Measurements from ENCODE around the gene KIF6. TPM values are rescaled to one million over a fixed set of nuclear protein-coding genes. Genes with fewer than 3 reads are reported as not detected.

Gene KIF6
- total and polyA plus RNA-seq, 11 donors, result 0.06 to 0.77 (median 0.48) TPM

GRCh38 chr6:39446909-39447308, 278.3 kb downstream of the KIF6 start:
- WGBS, 4 donors, result 77 to 88% (median 84%) methylated on average over 2 of the region's 2 CpGs
- Histone ChIP-seq H3K27me3 (no peaks in the 10 kb centered on the region), H3K9me3 (no peaks in the 10 kb centered on the region), H3K4me3 (no peak overlapping the region), H3K27ac (no peak overlapping the region), H3K4me1 (no peaks in the 10 kb centered on the region), H3K36me3 (no peaks in the 10 kb centered on the region)
- DNase-seq (no peak), ATAC-seq (no peak)
- intact Hi-C loops (cut with DNase I), result no loop called here
- TF ChIP-seq POLR2A (IDR thresholded peaks at IDR 0.05), result no peak

DNA sequence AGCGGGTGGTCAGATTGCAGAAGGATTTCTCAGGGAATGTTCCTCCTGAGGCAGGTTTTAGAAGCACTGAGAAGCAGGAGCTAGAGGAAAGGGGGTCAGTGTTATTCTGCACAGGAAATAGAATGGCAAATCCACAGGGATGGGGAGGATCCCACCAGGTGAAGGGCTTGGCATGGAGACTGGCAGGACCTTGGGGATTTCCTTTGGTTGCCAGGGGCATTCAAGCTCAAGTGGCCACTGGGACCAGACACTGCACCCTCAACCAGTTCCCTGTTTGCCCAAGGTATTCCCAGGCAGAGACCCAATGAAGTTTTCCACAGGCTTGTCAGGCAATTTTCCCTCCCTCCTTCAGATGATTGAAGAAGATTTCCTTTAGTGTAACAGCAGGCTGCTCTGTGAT, 279.5 kb downstream of the KIF6 start:
- no peaks in the 10 kb centered on the region for H3K9me3 ChIP-seq
- intact Hi-C loops (cut with DNase I), result no loop called here
- no peak for DNase-seq
- 97 to 100% (median 99%) methylated on average over 1 of the region's 1 CpG for WGBS, 4 donors
- H3K4me1 ChIP-seq, result no peaks in the 10 kb centered on the region
- no peak for TF ChIP-seq POLR2A (IDR thresholded peaks at IDR 0.05)
- TF ChIP-seq, protein P1, sequence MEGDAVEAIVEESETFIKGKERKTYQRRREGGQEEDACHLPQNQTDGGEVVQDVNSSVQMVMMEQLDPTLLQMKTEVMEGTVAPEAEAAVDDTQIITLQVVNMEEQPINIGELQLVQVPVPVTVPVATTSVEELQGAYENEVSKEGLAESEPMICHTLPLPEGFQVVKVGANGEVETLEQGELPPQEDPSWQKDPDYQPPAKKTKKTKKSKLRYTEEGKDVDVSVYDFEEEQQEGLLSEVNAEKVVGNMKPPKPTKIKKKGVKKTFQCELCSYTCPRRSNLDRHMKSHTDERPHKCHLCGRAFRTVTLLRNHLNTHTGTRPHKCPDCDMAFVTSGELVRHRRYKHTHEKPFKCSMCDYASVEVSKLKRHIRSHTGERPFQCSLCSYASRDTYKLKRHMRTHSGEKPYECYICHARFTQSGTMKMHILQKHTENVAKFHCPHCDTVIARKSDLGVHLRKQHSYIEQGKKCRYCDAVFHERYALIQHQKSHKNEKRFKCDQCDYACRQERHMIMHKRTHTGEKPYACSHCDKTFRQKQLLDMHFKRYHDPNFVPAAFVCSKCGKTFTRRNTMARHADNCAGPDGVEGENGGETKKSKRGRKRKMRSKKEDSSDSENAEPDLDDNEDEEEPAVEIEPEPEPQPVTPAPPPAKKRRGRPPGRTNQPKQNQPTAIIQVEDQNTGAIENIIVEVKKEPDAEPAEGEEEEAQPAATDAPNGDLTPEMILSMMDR (IDR thresholded peaks at IDR 0.05), result no peak
- no peaks in the 10 kb centered on the region for H3K36me3 ChIP-seq
- no peak for ATAC-seq
- no peak overlapping the region for H3K27ac ChIP-seq
- H3K4me3 ChIP-seq, result no peak overlapping the region
- H3K27me3 ChIP-seq, result no peaks in the 10 kb centered on the region

GRCh38 chr6:39444479-39445019, 280.7 kb downstream of the KIF6 start:
- Histone ChIP-seq H3K4me3 (no peak overlapping the region), H3K36me3 (no peaks in the 10 kb centered on the region), H3K9me3 (no peaks in the 10 kb centered on the region), H3K27me3 (no peaks in the 10 kb centered on the region), H3K27ac (no peak overlapping the region), H3K4me1 (no peaks in the 10 kb centered on the region)
- TF ChIP-seq, protein P1 (IDR thresholded peaks at IDR 0.05), result no peak
- no peak for TF ChIP-seq POLR2A (IDR thresholded peaks at IDR 0.05)
- no peak for ATAC-seq
- WGBS, 4 donors, result 82 to 87% (median 86%) methylated on average over 5 of the region's 5 CpGs
- no peak for DNase-seq
- intact Hi-C loops (cut with DNase I), result no loop called here

GRCh38 chr6:39441986-39442385, 283.2 kb downstream of the KIF6 start:
- no peak for TF ChIP-seq POLR2A (IDR thresholded peaks at IDR 0.05)
- TF ChIP-seq, protein P1 (IDR thresholded peaks at IDR 0.05), result no peak
- no peaks in the 10 kb centered on the region for H3K4me1 ChIP-seq
- peaks cover 0 to 5% (median 0%) of the 10 kb centered on the region in 12 donors for H3K9me3 ChIP-seq
- no peaks in the 10 kb centered on the region for H3K36me3 ChIP-seq
- H3K4me3 ChIP-seq, result no peak overlapping the region
- intact Hi-C loops (cut with DNase I), result no loop called here
- WGBS, 4 donors, result 87 to 96% (median 91%) methylated on average over 4 of the region's 4 CpGs
- no peak overlapping the region for H3K27ac ChIP-seq
- H3K27me3 ChIP-seq, result no peaks in the 10 kb centered on the region
- ATAC-seq (no peak), DNase-seq (no peak)

GRCh38 chr6:39441301-39441700, 283.9 kb downstream of the KIF6 start:
- no peaks in the 10 kb centered on the region for H3K36me3 ChIP-seq
- DNase-seq, result no peak
- intact Hi-C loops (cut with DNase I), result no loop called here
- no peak overlapping the region for H3K4me3 ChIP-seq
- H3K9me3 ChIP-seq, result peaks cover 0 to 11% (median 2%) of the 10 kb centered on the region in 12 donors
- TF ChIP-seq, protein P1 (IDR thresholded peaks at IDR 0.05), result no peak
- TF ChIP-seq POLR2A (IDR thresholded peaks at IDR 0.05), result no peak
- no peaks in the 10 kb centered on the region for H3K4me1 ChIP-seq
- WGBS, 4 donors, result 92 to 93% (median 92%) methylated on average over 6 of the region's 6 CpGs
- no peaks in the 10 kb centered on the region for H3K27me3 ChIP-seq
- ATAC-seq, result no peak
- H3K27ac ChIP-seq, result no peak overlapping the region
